ENCODE data around the gene SMR3B. TPM values are rescaled to one million over a fixed set of nuclear protein-coding genes. Genes with fewer than 3 reads are reported as not detected.

SMR3B gene
- total RNA-seq, result not detected
- polyA plus RNA-seq, result not detected

DNA sequence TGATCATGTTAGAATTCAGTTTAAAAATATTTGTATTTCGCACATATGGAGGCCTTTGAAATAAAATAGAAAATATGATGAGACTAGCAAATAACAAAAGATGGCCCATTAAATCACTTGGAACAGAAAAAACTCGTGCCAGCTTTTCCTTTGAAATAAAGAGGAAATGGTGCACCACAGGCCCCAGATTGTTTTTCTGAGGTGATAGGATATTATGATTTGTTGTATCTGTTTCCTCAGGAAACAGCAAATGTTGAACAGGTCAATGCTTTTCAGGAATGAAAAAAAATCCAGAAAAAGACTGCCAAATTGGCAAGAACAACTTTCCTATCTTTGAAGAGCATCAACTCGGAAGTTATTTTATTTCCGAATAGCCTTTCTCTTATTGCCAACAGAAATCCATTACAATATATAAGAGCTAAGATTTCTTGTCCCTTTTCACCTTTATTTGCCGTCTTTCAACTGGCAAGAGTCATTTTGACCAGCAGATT, at the start of gene SMR3B:
SMR3B (plus strand) TSS at position 441 of the 491 bp plus-strand sequence. CDS start 1,380 bp downstream, outside the sequence.
- Histone ChIP-seq H3K27me3 (no peaks in the 10 kb centered on the region), H3K4me1 (no peaks in the 10 kb centered on the region), H3K4me3 (no peak within 1 kb of the TSS), H3K9me3 (no peaks in the 10 kb centered on the region), H3K27ac (no peak within 1 kb of the TSS), H3K36me3 (no peaks in the 10 kb centered on the region)
- DNase-seq, result no peak
- intact Hi-C loops (cut with DNase I), result no loop called here
- no peak for TF ChIP-seq POLR2A (IDR thresholded peaks at IDR 0.05)
- WGBS, 2 donors, result 75 to 77% methylated on average over 5 of the region's 5 CpGs

DNA sequence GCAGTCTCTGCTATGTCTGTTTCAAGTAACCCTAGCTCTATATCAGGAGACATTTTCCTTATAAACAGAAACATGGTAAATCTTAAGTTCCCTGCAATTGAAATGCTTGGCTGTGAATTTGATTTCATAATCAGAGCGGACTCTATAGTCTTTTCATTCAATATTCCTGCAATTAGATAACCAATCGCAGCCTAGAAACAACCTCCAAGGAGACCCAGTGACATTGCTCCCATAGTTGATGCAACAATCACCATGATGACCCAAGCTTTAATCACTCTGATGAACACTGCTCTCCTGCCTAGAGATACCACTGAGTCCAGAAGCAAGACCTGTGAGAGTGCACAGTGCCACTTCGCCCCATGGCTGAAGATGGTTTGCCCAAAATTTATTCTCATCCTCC, 48.2 kb upstream of the SMR3B start, which contains the start of gene CABS1:
CABS1 (plus strand) TSS at position 301 of the 400 bp plus-strand sequence; CDS start at position 360, 59 bp downstream.
- no peaks in the 10 kb centered on the region for H3K27me3 ChIP-seq
- TF ChIP-seq EP300 (IDR thresholded peaks at IDR 0.05), result no peak
- TF ChIP-seq POLR2AphosphoS5 (IDR thresholded peaks at IDR 0.05), result no peak
- TF ChIP-seq, protein P1, sequence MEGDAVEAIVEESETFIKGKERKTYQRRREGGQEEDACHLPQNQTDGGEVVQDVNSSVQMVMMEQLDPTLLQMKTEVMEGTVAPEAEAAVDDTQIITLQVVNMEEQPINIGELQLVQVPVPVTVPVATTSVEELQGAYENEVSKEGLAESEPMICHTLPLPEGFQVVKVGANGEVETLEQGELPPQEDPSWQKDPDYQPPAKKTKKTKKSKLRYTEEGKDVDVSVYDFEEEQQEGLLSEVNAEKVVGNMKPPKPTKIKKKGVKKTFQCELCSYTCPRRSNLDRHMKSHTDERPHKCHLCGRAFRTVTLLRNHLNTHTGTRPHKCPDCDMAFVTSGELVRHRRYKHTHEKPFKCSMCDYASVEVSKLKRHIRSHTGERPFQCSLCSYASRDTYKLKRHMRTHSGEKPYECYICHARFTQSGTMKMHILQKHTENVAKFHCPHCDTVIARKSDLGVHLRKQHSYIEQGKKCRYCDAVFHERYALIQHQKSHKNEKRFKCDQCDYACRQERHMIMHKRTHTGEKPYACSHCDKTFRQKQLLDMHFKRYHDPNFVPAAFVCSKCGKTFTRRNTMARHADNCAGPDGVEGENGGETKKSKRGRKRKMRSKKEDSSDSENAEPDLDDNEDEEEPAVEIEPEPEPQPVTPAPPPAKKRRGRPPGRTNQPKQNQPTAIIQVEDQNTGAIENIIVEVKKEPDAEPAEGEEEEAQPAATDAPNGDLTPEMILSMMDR (IDR thresholded peaks at IDR 0.05), result no peak
- no peak for TF ChIP-seq POLR2A (IDR thresholded peaks at IDR 0.05)

DNA sequence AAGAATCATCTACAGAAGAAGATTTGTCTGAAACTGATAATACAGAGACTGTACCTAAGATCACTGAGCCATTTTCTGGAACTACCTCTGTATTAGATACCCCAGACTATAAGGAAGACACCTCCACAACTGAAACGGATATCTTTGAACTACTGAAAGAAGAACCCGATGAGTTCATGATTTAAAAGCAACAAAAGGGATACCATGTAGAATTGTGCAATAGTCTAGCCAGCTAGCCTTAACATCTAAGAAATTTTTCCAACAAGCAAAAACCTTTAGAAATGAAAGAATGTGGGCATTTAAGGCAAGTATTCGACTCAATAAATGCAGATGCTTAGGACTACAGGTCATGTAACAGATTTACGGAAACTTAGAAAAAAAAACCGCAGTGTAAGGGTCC, 46.9 kb upstream of the SMR3B start:
- no peak for TF ChIP-seq EP300 (IDR thresholded peaks at IDR 0.05)
- TF ChIP-seq, protein P1 (IDR thresholded peaks at IDR 0.05), result no peak
- TF ChIP-seq POLR2AphosphoS5 (IDR thresholded peaks at IDR 0.05), result no peak
- no peak for TF ChIP-seq POLR2A (IDR thresholded peaks at IDR 0.05)
- 88 to 89% methylated on average over 5 of the region's 5 CpGs for WGBS, 2 donors
- DNase-seq, result no peak
- Histone ChIP-seq H3K9me3 (no peaks in the 10 kb centered on the region), H3K36me3 (no peaks in the 10 kb centered on the region), H3K27ac (no peak overlapping the region), H3K4me1 (no peaks in the 10 kb centered on the region), H3K27me3 (no peaks in the 10 kb centered on the region), H3K4me3 (no peak overlapping the region)
- intact Hi-C loops (cut with DNase I), result no loop called here

More for the DNA sequence above, 48.2 kb upstream of the SMR3B start, which contains the start of gene CABS1:
- H3K4me1 ChIP-seq, result no peaks in the 10 kb centered on the region
- intact Hi-C loops (cut with DNase I), result no loop called here
- H3K27ac ChIP-seq, result no peak within 1 kb of the TSS
- no peaks in the 10 kb centered on the region for H3K9me3 ChIP-seq
- H3K4me3 ChIP-seq, result no peak within 1 kb of the TSS
- 91 to 92% methylated on average over 3 of the region's 3 CpGs for WGBS, 2 donors
- H3K36me3 ChIP-seq, result no peaks in the 10 kb centered on the region
- no peak for DNase-seq

DNA sequence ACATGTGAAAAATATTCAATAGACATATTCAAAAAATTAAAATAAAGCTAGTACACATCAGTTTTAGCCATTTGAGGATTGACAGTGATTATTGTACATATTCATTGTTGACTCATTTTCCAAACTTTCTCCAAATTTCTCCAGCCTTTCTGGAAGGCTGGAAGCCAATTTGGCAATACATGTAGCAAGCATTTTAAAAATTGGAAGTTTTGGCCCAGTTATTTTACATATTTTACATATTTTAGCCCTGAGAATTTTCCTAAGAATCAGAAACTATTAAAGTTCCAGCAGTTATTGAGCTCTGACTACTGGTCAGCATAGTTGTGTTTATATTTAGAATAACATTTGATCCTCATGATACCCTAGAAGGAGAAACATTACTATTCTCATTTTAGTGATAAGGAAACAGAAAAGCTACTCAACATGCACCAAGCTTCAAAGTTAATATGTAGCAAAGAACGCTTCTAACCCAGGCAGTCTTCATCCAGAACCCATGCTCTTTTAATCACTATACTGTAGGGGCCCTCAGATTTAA, 45.0 kb upstream of the SMR3B start:
- 63 to 82% methylated on average over 1 of the region's 1 CpG for WGBS, 2 donors
- intact Hi-C loops (cut with DNase I), result no loop called here
- H3K9me3 ChIP-seq, result no peaks in the 10 kb centered on the region
- TF ChIP-seq EP300 (IDR thresholded peaks at IDR 0.05) (no peak), POLR2AphosphoS5 (IDR thresholded peaks at IDR 0.05) (no peak), POLR2A (IDR thresholded peaks at IDR 0.05) (no peak)
- TF ChIP-seq, protein P1 (IDR thresholded peaks at IDR 0.05), result no peak
- H3K27me3 ChIP-seq, result no peaks in the 10 kb centered on the region
- no peak overlapping the region for H3K27ac ChIP-seq
- no peak for DNase-seq
- no peak overlapping the region for H3K4me3 ChIP-seq
- no peaks in the 10 kb centered on the region for H3K36me3 ChIP-seq
- H3K4me1 ChIP-seq, result no peaks in the 10 kb centered on the region

DNA sequence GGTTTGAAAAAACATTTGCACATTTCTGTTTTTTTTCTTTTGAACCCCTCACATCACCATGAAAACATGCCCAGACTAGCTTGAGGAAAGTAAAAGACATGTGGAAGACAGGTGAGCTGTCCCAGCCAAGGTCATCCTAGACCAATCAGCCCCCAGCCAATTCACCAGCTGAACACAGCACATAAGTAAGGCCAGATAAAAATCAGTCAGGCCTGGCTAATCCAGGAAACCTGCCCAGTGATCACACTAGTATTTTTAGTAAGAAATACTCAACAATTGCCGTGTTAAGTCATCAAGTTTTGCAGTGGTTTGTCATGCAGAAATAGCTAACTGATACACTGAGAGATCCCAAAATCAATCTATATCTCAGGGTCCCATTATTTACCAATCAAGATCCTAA, 26.7 kb upstream of the SMR3B start:
- intact Hi-C loops (cut with DNase I), result no loop called here
- no peak for TF ChIP-seq POLR2A (IDR thresholded peaks at IDR 0.05)
- TF ChIP-seq POLR2AphosphoS5 (IDR thresholded peaks at IDR 0.05), result no peak
- TF ChIP-seq, protein P1 (IDR thresholded peaks at IDR 0.05), result no peak
- TF ChIP-seq EP300 (IDR thresholded peaks at IDR 0.05), result no peak
- no peak overlapping the region for H3K27ac ChIP-seq
- no peak for DNase-seq
- no peak overlapping the region for H3K4me3 ChIP-seq
- no peaks in the 10 kb centered on the region for H3K4me1 ChIP-seq
- H3K9me3 ChIP-seq, result no peaks in the 10 kb centered on the region
- no peaks in the 10 kb centered on the region for H3K36me3 ChIP-seq
- WGBS, 2 donors, result 71 to 80% methylated on average over 1 of the region's 1 CpG
- H3K27me3 ChIP-seq, result no peaks in the 10 kb centered on the region
